HCT116 (cell line): Measurements from ENCODE around the gene POLR3F. TPM values are rescaled to one million over a fixed set of nuclear protein-coding genes. Genes with fewer than 3 reads are reported as not detected.

Experiments used
- ATAC-seq: fragments of 200-7000 bp; cut with Tn5 transposase; 2 replicates; pipeline ENCODE4 v1.9.1; 2020; ENCODE audit warnings: mild to moderate bottlenecking, moderate library complexity
- BruUV-seq: library from RNA; stranded (reverse); fragments of 400-500 nt; replicated peaks from 2 replicates; lab custom pipeline; 2021; lab: Mats Ljungman, UMichigan
- CTCF ChIA-PET: fragments of 300-600 bp; sonication (Branson Sonifier 250); formaldehyde crosslinking; loops from one replicate; lab custom pipeline; 2021; ENCODE audit warnings: antibody characterized with exemption; lab: Charles Lee
- POLR2A ChIA-PET: fragments of 300-600, 350-600 bp; sonication (Branson Sonifier 250); formaldehyde crosslinking; loops from one replicate; lab custom pipeline; 2021; ENCODE audit warnings: antibody characterized with exemption; lab: Charles Lee
- RAD21 ChIA-PET, 2 experiments: fragments of 300-600 bp; sonication (Branson Sonifier 250); formaldehyde crosslinking; loops; one replicate each; lab custom pipeline; 2023; ENCODE audit warnings: low total read pairs in 2 of 2; ENCODE audit not compliant: uncharacterized antibody in 2 of 2, unreplicated experiment in 2 of 2, low non-redundant PET in 1 of 2; lab: Charles Lee
- DNase-seq: peaks from one replicate; pipeline ENCODE4 v3.0.0-alpha.2; 2010; ENCODE audit warnings: low read depth, low spot score
- H2AFZ ChIP-seq: fragments of 200-600 bp; shearing (Covaris generic), sonication (generic); 2 replicates; pipeline ENCODE4 v1.6.1; 2017; ENCODE audit warnings: low read depth, mixed run types, mixed read lengths, antibody characterized with exemption, low read length; ENCODE audit not compliant: poor library complexity, severe bottlenecking
- H3K27ac ChIP-seq: 2 replicates; pipeline ENCODE4 v1.5.1; 2012; ENCODE audit warnings: low read depth, low read length
- H3K27me3 ChIP-seq: fragments of 200-600 bp; sonication (generic); 2 replicates; pipeline ENCODE4 v1.6.1; 2016; ENCODE audit warnings: mixed run types, low read length, mixed read lengths; ENCODE audit not compliant: insufficient read depth
- H3K36me3 ChIP-seq, 2 experiments: fragments of 200-500 bp in 1 of 2; fragments of 200-600 bp in 1 of 2; sonication (Bioruptor generic) in 1 of 2; sonication (generic) in 1 of 2; 2 replicates each; pipeline versions ENCODE4 v1.5.1 to v1.6.1; 2014 to 2016; ENCODE audit warnings: low read length in 2 of 2, inconsistent platforms in 1 of 2, mixed read lengths in 1 of 2, mixed run types in 1 of 2; ENCODE audit not compliant: insufficient read depth in 2 of 2, control insufficient read depth in 1 of 2
- H3K4me1 ChIP-seq, 2 experiments: fragments of 200-600 bp in 1 of 2; sonication (generic) in 1 of 2; 2 replicates each; pipeline versions ENCODE4 v1.5.1 to v1.6.1; 2012 to 2017; ENCODE audit warnings: low read length in 2 of 2, inconsistent platforms in 1 of 2, mild to moderate bottlenecking in 1 of 2, mixed read lengths in 1 of 2, mixed run types in 1 of 2, moderate library complexity in 1 of 2; ENCODE audit not compliant: insufficient read depth in 2 of 2, control insufficient read depth in 1 of 2
- H3K4me2 ChIP-seq: fragments of 200-600 bp; sonication (generic); 2 replicates; pipeline ENCODE4 v1.6.1; 2017; ENCODE audit warnings: mixed run types, low read length, mixed read lengths
- H3K4me3 ChIP-seq, 2 experiments: fragments of 200-600 bp in 1 of 2; sonication (generic) in 1 of 2; replicated peaks in 1 of 2; 2 replicates each; pipeline ENCODE4 v1.5.1; 2011 to 2016; ENCODE audit warnings: low read length in 2 of 2, control low read depth in 1 of 2, low read depth in 1 of 2, mild to moderate bottlenecking in 1 of 2, mixed read lengths in 1 of 2, mixed run types in 1 of 2
- H3K79me2 ChIP-seq: fragments of 200-600 bp; sonication (generic); 2 replicates; pipeline ENCODE4 v1.6.1; 2017; ENCODE audit warnings: mild to moderate bottlenecking, mixed run types, low read length, moderate library complexity, mixed read lengths; ENCODE audit not compliant: insufficient read depth
- H3K9ac ChIP-seq: fragments of 200-600 bp; sonication (generic); 2 replicates; pipeline ENCODE4 v1.6.1; 2016; ENCODE audit warnings: low read length, mixed read lengths
- H3K9me2 ChIP-seq: fragments of 200-600 bp; sonication (generic), shearing (Covaris generic); 2 replicates; pipeline ENCODE4 v1.6.1; 2017; ENCODE audit warnings: mixed run types, mild to moderate bottlenecking, moderate library complexity; ENCODE audit not compliant: insufficient read depth
- H3K9me3 ChIP-seq, 2 experiments: fragments of 200-500 bp in 1 of 2; fragments of 200-600 bp in 1 of 2; sonication (Bioruptor generic) in 1 of 2; sonication (generic) in 1 of 2; 2 replicates each; pipeline ENCODE4 v1.6.1; 2014 to 2017; ENCODE audit warnings: low read length in 2 of 2, mixed read lengths in 2 of 2, inconsistent platforms in 1 of 2, low read depth in 1 of 2, mild to moderate bottlenecking in 1 of 2, mixed run types in 1 of 2, moderate library complexity in 1 of 2; ENCODE audit not compliant: control insufficient read depth in 1 of 2, insufficient read depth in 1 of 2
- H4K20me1 ChIP-seq: fragments of 200-600 bp; sonication (generic), shearing (Covaris generic); 2 replicates; pipeline ENCODE4 v1.6.1; 2017; ENCODE audit warnings: mixed run types, mild to moderate bottlenecking, moderate library complexity; ENCODE audit not compliant: insufficient read depth
- EGR1 ChIP-seq: IDR thresholded peaks from 2 replicates; pipeline ENCODE4 v1.6.1; 2012; ENCODE audit warnings: low read depth
- ELF1 ChIP-seq: IDR thresholded peaks from 2 replicates; pipeline ENCODE4 v1.6.1; 2012; ENCODE audit warnings: low read depth, borderline replicate concordance
- EZH2 ChIP-seq: fragments of 200-600 bp; sonication (generic); IDR thresholded peaks from 2 replicates; pipeline ENCODE4 v1.6.1; 2017; ENCODE audit warnings: antibody characterized with exemption, mixed run types
- EZH2phosphoT487 ChIP-seq: fragments of 200-600 bp; IDR thresholded peaks from 2 replicates; pipeline ENCODE4 v1.6.1; 2018; ENCODE audit warnings: antibody characterized with exemption, borderline replicate concordance
- FOSL1 ChIP-seq: IDR thresholded peaks from 2 replicates; pipeline ENCODE4 v1.6.1; 2012; ENCODE audit warnings: low read depth
- POLR2A ChIP-seq: IDR thresholded peaks from 2 replicates; pipeline ENCODE4 v1.7.0; 2011; ENCODE audit warnings: borderline replicate concordance; ENCODE audit not compliant: insufficient read depth, insufficient read length; ENCODE audit errors: extremely low read depth
- POLR2AphosphoS5 ChIP-seq: IDR thresholded peaks from 2 replicates; pipeline ENCODE4 v1.6.1; 2011; ENCODE audit warnings: mild to moderate bottlenecking, low read depth, low read length, moderate library complexity
- REST ChIP-seq: IDR thresholded peaks from 2 replicates; pipeline ENCODE4 v1.6.1; 2012; ENCODE audit warnings: low read depth
- SIN3A ChIP-seq: IDR thresholded peaks from 2 replicates; pipeline ENCODE4 v1.6.1; 2012; ENCODE audit warnings: low read depth
- SP1 ChIP-seq: IDR thresholded peaks from 2 replicates; pipeline ENCODE4 v1.6.1; 2012; ENCODE audit warnings: low read depth
- SRF ChIP-seq: IDR thresholded peaks from 2 replicates; pipeline ENCODE4 v1.6.1; 2012; ENCODE audit warnings: low read depth
- YY1 ChIP-seq: IDR thresholded peaks from 2 replicates; pipeline ENCODE4 v1.6.1; 2011; ENCODE audit warnings: low read length, low read depth, moderate library complexity, mild to moderate bottlenecking; ENCODE audit not compliant: insufficient replicate concordance; ENCODE audit errors: extremely low read depth
- ZFX ChIP-seq: fragments of 450-650 bp; IDR thresholded peaks from 2 replicates; pipeline ENCODE4 v1.6.1; 2017
- ZNF274 ChIP-seq: fragments of 200-500 bp; sonication (Bioruptor generic); IDR thresholded peaks from 2 replicates; pipeline ENCODE4 v1.6.1; 2014; ENCODE audit warnings: mild to moderate bottlenecking, low read depth, low read length, inconsistent platforms
- intact Hi-C: fragments of 100-400 bp; cut with micrococcal nuclease; formaldehyde crosslinking; loops from 2 replicates; pipeline ENCODE4 v1.10.0; 2022
- total RNA-seq: library from RNA; stranded (reverse); gene quantifications from one replicate; pipeline ENCODE4 v1.2.1, GENCODE V29; 2021; ENCODE audit not compliant: unreplicated experiment
- TF ChIP-seq, protein P1 (sequence below): IDR thresholded peaks from 2 replicates; pipeline ENCODE4 v1.6.1; 2011; ENCODE audit warnings: mild to moderate bottlenecking, low read length, moderate library complexity; ENCODE audit not compliant: insufficient replicate concordance; ENCODE audit errors: extremely low read depth
- TF ChIP-seq, protein P2 (sequence below): IDR thresholded peaks from 2 replicates; pipeline ENCODE4 v1.6.1; 2012
- TF ChIP-seq, protein P3 (sequence below): IDR thresholded peaks from 2 replicates; pipeline ENCODE4 v1.6.1; 2012

POLR3F gene
- total RNA-seq, 1 experiment from 2014 or later, result 11.4 TPM

GRCh38 chr20:18514127-18514526 lies 46.9 kb downstream of the POLR3F start:
- no peak for TF ChIP-seq EGR1
- TF ChIP-seq POLR2A, result no peak
- no peak for TF ChIP-seq FOSL1
- no peak for TF ChIP-seq POLR2AphosphoS5
- TF ChIP-seq, protein P1, sequence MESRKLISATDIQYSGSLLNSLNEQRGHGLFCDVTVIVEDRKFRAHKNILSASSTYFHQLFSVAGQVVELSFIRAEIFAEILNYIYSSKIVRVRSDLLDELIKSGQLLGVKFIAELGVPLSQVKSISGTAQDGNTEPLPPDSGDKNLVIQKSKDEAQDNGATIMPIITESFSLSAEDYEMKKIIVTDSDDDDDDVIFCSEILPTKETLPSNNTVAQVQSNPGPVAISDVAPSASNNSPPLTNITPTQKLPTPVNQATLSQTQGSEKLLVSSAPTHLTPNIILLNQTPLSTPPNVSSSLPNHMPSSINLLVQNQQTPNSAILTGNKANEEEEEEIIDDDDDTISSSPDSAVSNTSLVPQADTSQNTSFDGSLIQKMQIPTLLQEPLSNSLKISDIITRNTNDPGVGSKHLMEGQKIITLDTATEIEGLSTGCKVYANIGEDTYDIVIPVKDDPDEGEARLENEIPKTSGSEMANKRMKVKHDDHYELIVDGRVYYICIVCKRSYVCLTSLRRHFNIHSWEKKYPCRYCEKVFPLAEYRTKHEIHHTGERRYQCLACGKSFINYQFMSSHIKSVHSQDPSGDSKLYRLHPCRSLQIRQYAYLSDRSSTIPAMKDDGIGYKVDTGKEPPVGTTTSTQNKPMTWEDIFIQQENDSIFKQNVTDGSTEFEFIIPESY, result no peak
- no peak for TF ChIP-seq SIN3A
- TF ChIP-seq, protein P2, sequence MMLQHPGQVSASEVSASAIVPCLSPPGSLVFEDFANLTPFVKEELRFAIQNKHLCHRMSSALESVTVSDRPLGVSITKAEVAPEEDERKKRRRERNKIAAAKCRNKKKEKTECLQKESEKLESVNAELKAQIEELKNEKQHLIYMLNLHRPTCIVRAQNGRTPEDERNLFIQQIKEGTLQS, result no peak
- no peak for TF ChIP-seq REST
- TF ChIP-seq SP1, result no peak
- no peak for TF ChIP-seq EZH2phosphoT487
- no peak for TF ChIP-seq ZFX
- no peak for TF ChIP-seq ELF1
- TF ChIP-seq, protein P3, sequence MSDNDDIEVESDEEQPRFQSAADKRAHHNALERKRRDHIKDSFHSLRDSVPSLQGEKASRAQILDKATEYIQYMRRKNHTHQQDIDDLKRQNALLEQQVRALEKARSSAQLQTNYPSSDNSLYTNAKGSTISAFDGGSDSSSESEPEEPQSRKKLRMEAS, result no peak
- no peak for TF ChIP-seq EZH2
- no peak for TF ChIP-seq ZNF274
- no peak for TF ChIP-seq YY1
- TF ChIP-seq SRF, result no peak
- no peaks in the 10 kb centered on the region for H3K9me3 ChIP-seq
- peaks cover 0 to under 1% of the 10 kb centered on the region in 2 experiments; a peak in 1 of 4 replicates for H3K4me1 ChIP-seq
- no peak overlapping the region for H2AFZ ChIP-seq
- ChIA-PET CTCF (no interaction called here), POLR2A (no interaction called here), RAD21 (no interaction called here)
- H3K9me2 ChIP-seq, result no peaks in the 10 kb centered on the region
- H3K4me3 ChIP-seq, result no peak overlapping the region
- no peaks in the 10 kb centered on the region for H4K20me1 ChIP-seq
- no TSS peak for BruUV-seq
- H3K9ac ChIP-seq, result no peak overlapping the region
- ATAC-seq (no peak), DNase-seq (no peak)
- H3K79me2 ChIP-seq, result peaks cover 40% of the 10 kb centered on the region
- no peak overlapping the region for H3K4me2 ChIP-seq
- intact Hi-C loops, result no loop called here
- H3K27ac ChIP-seq, result no peak overlapping the region
- no peaks in the 10 kb centered on the region for H3K27me3 ChIP-seq
- peaks cover 25 to 43% of the 10 kb centered on the region in 2 experiments for H3K36me3 ChIP-seq
